Hepatocyte (in vitro differentiated cells): Measurements from ENCODE around the gene GAREM2. TPM values are rescaled to one million over a fixed set of nuclear protein-coding genes. Genes with fewer than 3 reads are reported as not detected.

Experiments
- DNase-seq: peaks from one replicate; pipeline ENCODE4 v3.0.0-alpha.2; 2016; ENCODE audit warnings: low spot score
- H2AFZ ChIP-seq: fragments of 200-600 bp; sonication (generic); 2 replicates; pipeline ENCODE4 v1.6.0; 2016; ENCODE audit warnings: antibody characterized with exemption, mild to moderate bottlenecking
- H3K27ac ChIP-seq: fragments of 200-600 bp; sonication (generic); 2 replicates; pipeline ENCODE4 v1.5.1; 2016; ENCODE audit warnings: mild to moderate bottlenecking
- H3K27me3 ChIP-seq: fragments of 200-600 bp; sonication (generic); 2 replicates; pipeline ENCODE4 v1.6.1; 2016
- H3K36me3 ChIP-seq: fragments of 200-600 bp; sonication (generic); replicated peaks from 2 replicates; pipeline ENCODE4 v1.5.1; 2016; ENCODE audit warnings: low read depth; ENCODE audit not compliant: insufficient read depth
- H3K4me1 ChIP-seq: fragments of 200-600 bp; sonication (generic); 2 replicates; pipeline ENCODE4 v1.5.1; 2016; ENCODE audit warnings: mild to moderate bottlenecking, moderate library complexity; ENCODE audit not compliant: insufficient read depth
- H3K4me2 ChIP-seq: fragments of 200-600 bp; sonication (generic); 2 replicates; pipeline ENCODE4 v1.6.0; 2016
- H3K4me3 ChIP-seq: fragments of 200-600 bp; sonication (generic); 2 replicates; pipeline ENCODE4 v1.5.1; 2016; ENCODE audit warnings: mild to moderate bottlenecking
- H3K79me2 ChIP-seq: fragments of 200-600 bp; sonication (generic); 2 replicates; pipeline ENCODE4 v1.6.0; 2017; ENCODE audit warnings: mild to moderate bottlenecking
- H3K9me2 ChIP-seq: fragments of 200-600 bp; sonication (generic); replicated peaks from 2 replicates; pipeline ENCODE4 v1.6.0; 2017; ENCODE audit warnings: mild to moderate bottlenecking; ENCODE audit not compliant: insufficient read depth
- H3K9me3 ChIP-seq: fragments of 200-600 bp; sonication (generic); 2 replicates; pipeline ENCODE4 v1.5.1; 2016; ENCODE audit warnings: low read depth, mild to moderate bottlenecking
- H4K20me1 ChIP-seq: fragments of 200-600 bp; sonication (generic); 2 replicates; pipeline ENCODE4 v1.6.0; 2016; ENCODE audit warnings: mild to moderate bottlenecking; ENCODE audit not compliant: insufficient read depth, poor library complexity, severe bottlenecking
- EZH2 ChIP-seq: fragments of 200-600 bp; sonication (generic); IDR thresholded peaks from 2 replicates; pipeline ENCODE4 v1.6.1; 2016; ENCODE audit warnings: antibody characterized with exemption, mild to moderate bottlenecking, borderline replicate concordance
- EZH2phosphoT487 ChIP-seq: fragments of 200-600 bp; sonication (generic); IDR thresholded peaks from one replicate; pipeline ENCODE4 v1.6.1; 2018; ENCODE audit warnings: antibody characterized with exemption, mild to moderate bottlenecking, low read depth, moderate library complexity; ENCODE audit not compliant: unreplicated experiment, severe bottlenecking
- whole genome bisulfite sequencing: methylation state at CpG from one replicate; pipeline ENCODE4 v1.1.6; 2016; ENCODE audit warnings: low lambda C conversion rate; ENCODE audit errors: missing lambda C conversion rate; 5-methylcytosine and 5-hydroxymethylcytosine counted together
- polyA plus RNA-seq: library from polyadenylated mRNA; unstranded; fragments of >200 nt; fragmentation: Nextera tagmentation; extraction: Ambion mirVana; gene quantifications from 2 replicates; pipeline ENCODE4 v1.2.1, GENCODE V29; 2016
- total RNA-seq: library from RNA; depleted of rRNA; stranded (reverse); fragments of >200 nt; gene quantifications from 2 replicates; pipeline ENCODE4 v1.2.3, GENCODE V29; 2014
- TF ChIP-seq, protein P1 (sequence below): fragments of 200-600 bp; sonication (generic); IDR thresholded peaks from 2 replicates; pipeline ENCODE4 v1.5.1; 2016; ENCODE audit warnings: antibody characterized with exemption, mild to moderate bottlenecking; ENCODE audit not compliant: poor library complexity

Gene GAREM2
- total and polyA plus RNA-seq, 2 experiments from 2014 or later: 4.7 to 5.1 TPM

DNA sequence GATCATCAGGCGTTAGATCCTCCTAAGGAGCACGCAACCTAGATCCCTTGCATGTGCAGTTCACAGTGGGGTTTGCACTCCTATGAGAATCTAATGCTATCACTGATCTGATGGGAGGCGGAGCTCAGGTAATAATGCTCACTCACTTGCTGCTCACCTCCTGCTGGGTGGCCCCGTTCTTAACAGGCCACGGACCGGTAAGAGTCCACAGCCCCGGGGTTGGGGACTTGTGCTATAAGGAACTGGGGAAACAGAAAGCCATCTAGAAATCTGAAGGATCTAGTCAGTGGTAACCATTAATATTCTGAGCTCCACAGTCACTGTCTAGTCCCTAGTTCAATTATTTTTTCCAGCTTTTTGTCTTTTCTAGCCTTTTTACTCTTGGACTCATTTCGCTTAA is 44.7 kb upstream of the GAREM2 start:
- Histone ChIP-seq H4K20me1 (peaks cover 4% of the 10 kb centered on the region), H3K9me2 (no peaks in the 10 kb centered on the region), H3K4me2 (no peak overlapping the region), H3K36me3 (no peaks in the 10 kb centered on the region), H3K4me1 (no peaks in the 10 kb centered on the region), H2AFZ (no peak overlapping the region), H3K27me3 (no peaks in the 10 kb centered on the region), H3K79me2 (peaks cover 48% of the 10 kb centered on the region), H3K27ac (no peak overlapping the region), H3K9me3 (no peaks in the 10 kb centered on the region), H3K4me3 (no peak overlapping the region)
- DNase-seq: no peak
- TF ChIP-seq, protein P1, sequence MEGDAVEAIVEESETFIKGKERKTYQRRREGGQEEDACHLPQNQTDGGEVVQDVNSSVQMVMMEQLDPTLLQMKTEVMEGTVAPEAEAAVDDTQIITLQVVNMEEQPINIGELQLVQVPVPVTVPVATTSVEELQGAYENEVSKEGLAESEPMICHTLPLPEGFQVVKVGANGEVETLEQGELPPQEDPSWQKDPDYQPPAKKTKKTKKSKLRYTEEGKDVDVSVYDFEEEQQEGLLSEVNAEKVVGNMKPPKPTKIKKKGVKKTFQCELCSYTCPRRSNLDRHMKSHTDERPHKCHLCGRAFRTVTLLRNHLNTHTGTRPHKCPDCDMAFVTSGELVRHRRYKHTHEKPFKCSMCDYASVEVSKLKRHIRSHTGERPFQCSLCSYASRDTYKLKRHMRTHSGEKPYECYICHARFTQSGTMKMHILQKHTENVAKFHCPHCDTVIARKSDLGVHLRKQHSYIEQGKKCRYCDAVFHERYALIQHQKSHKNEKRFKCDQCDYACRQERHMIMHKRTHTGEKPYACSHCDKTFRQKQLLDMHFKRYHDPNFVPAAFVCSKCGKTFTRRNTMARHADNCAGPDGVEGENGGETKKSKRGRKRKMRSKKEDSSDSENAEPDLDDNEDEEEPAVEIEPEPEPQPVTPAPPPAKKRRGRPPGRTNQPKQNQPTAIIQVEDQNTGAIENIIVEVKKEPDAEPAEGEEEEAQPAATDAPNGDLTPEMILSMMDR: no peak
- TF ChIP-seq EZH2: no peak
- WGBS: 90% methylated on average over 8 of the region's 8 CpGs

DNA sequence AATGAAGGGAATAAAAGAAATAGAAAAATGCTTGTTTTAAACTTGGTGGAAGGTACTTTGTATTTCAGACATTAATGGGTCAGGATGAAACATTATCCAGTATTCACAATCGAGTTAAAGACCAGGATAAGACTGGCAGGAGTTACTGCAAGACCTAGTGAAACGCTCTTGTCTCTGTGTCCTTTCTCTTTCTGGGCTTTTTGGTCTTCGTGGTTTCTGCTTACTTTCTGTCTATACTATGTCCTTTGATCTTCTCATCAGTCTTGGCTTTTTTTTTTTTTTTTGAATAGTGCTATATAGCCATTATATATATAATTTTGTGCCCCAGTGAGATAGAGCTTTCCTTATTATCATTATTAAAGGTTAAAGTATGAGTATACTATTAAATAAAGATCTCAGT is 42.1 kb upstream of the GAREM2 start:
- Histone ChIP-seq H4K20me1 (peaks cover 4% of the 10 kb centered on the region), H3K27ac (no peak overlapping the region), H2AFZ (no peak overlapping the region), H3K9me2 (no peaks in the 10 kb centered on the region), H3K27me3 (no peaks in the 10 kb centered on the region), H3K79me2 (peaks cover 27% of the 10 kb centered on the region), H3K9me3 (no peaks in the 10 kb centered on the region), H3K4me2 (no peak overlapping the region), H3K36me3 (no peaks in the 10 kb centered on the region), H3K4me1 (no peaks in the 10 kb centered on the region), H3K4me3 (no peak overlapping the region)
- TF ChIP-seq EZH2 (no peak), EZH2phosphoT487 (no peak)
- TF ChIP-seq, protein P1: no peak
- WGBS: 92% methylated on average over 3 of the region's 3 CpGs
- DNase-seq: no peak

DNA sequence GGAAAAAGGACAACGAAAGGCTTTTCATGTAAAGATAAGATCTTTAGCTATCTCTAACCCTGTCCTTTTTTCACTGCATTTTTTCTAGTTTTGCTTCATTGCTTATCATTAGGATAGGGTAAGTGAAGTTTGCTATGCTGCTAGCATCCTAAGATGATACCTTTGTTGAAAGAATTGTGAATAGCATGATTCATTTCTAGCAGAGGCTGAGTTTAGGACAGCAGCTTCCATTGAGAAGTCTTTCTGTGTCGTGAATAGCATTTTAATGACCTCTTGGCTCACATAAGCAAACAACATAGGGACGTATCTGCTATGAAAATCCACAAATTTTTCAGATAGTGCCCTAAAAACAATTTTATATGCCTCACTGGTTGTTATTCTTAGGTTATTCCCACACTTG is 36.4 kb upstream of the GAREM2 start:
- Histone ChIP-seq H3K9me2 (no peaks in the 10 kb centered on the region), H3K27ac (no peak overlapping the region), H3K4me1 (no peaks in the 10 kb centered on the region), H3K9me3 (no peaks in the 10 kb centered on the region), H3K79me2 (peaks cover 9% of the 10 kb centered on the region), H3K27me3 (no peaks in the 10 kb centered on the region), H2AFZ (no peak overlapping the region), H3K4me2 (no peak overlapping the region), H3K4me3 (no peak overlapping the region), H3K36me3 (no peaks in the 10 kb centered on the region), H4K20me1 (no peaks in the 10 kb centered on the region)
- WGBS: 63% methylated on average over 3 of the region's 3 CpGs
- TF ChIP-seq, protein P1: no peak
- TF ChIP-seq EZH2phosphoT487 (no peak), EZH2 (no peak)
- no peak for DNase-seq
